ENCODE measurements around the gene OR2AP1.
"Not testable (repeated sequence)": the region's sequence is repeated elsewhere in the genome, so short reads cannot be mapped to it uniquely, and the experiment has no call there.

OR2AP1 gene

DNA sequence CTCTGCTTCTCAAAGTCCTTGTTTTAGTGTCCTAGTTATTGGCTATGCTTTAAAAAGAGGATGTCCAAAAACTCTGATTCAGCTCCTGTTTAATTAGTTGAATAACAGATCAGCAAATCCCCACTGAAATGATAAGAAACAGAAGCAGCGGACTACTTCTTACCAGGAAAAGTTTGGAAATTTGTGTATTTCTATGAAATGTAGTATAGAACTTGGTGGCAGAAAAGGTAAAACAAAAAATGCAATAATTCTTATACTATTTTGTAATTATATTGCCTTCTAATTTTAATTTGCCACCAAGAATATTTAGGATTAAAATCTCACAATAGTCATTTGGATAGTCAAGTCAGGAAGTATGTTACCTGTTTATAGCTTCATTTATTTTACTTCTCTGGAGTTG lies at the start of gene OR2AP1:
Gene OR2AP1 (plus strand): TSS at position 301 of the 400 bp plus-strand sequence. CDS start 1,947 bp downstream, outside the sequence.
- no peak for TF ChIP-seq CTCF (conservative IDR thresholded peaks at IDR 0.05; ENCODE audit: low read depth, low read length)
- no peak for DNase-seq (ENCODE audit: low read depth)
- no peak within 1 kb of the TSS for H3K4me3 ChIP-seq (ENCODE audit: low read length)

GRCh38 chr12:55548235-55548634 lies 24.0 kb upstream of the OR2AP1 start:
- DNase-seq (ENCODE audit: low read depth); H3K4me3 ChIP-seq (ENCODE audit: low read length): not testable (repeated sequence)

DNA sequence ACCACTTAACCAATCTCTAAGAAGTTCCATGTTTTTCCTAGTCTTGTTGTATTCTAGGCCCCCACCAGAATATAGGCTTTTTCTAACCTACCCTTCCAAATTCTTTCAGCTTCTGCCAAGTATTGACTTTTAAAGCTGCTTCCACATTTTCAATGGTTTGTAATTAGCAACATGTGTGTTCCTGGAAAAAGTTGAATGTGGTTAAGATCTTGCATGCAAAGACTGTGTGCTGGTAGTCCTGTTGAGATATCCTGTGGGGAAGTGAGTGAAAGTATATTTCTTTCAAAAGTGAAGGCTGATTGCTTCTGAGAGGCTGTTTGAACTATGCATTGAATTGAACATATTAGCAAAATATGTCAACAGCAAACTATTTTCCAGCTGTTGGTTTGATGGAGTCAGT lies 23.5 kb upstream of the OR2AP1 start:
- H3K4me3 ChIP-seq (ENCODE audit: low read length): no peak overlapping the region
- no peak for DNase-seq (ENCODE audit: low read depth)
- no peak for TF ChIP-seq CTCF (conservative IDR thresholded peaks at IDR 0.05; ENCODE audit: low read depth, low read length)

DNA sequence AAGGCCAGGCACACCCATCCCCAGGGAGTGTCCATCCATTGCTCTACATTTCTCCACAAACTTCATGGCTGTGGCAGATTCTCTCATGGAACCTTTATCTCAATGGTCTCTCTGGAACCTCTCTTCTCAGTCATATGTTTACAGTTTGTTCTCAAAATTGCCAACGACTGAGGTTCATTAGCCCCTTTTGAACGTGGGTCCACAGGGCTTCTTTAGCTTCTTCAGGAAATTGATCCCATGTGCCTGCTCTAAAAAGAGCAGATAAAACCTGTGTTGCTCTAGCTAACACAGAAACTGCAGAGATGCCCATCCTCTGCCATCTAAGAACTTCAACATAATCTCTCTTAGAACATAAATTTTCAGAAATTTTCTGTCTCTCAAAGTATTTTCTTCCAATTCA lies 23.0 kb upstream of the OR2AP1 start, which contains the start of gene OR6C4:
Gene OR6C4 (plus strand): TSS at position 301 of the 400 bp plus-strand sequence. CDS start 1,625 bp downstream, outside the sequence.
- TF ChIP-seq CTCF (conservative IDR thresholded peaks at IDR 0.05; ENCODE audit: low read depth, low read length): no peak
- H3K4me3 ChIP-seq (ENCODE audit: low read length): no peak within 1 kb of the TSS
- DNase-seq (ENCODE audit: low read depth): no peak

- no peak overlapping the region for H3K4me3 ChIP-seq (ENCODE audit: low read length)
- DNase-seq (ENCODE audit: low read depth): no peak
- no peak for TF ChIP-seq CTCF (conservative IDR thresholded peaks at IDR 0.05; ENCODE audit: low read depth, low read length)
These were observed 18.0 kb upstream of the OR2AP1 start for GRCh38 chr12:55554296-55554695.

- DNase-seq (ENCODE audit: low read depth): not testable (repeated sequence)
These were observed 2.2 kb upstream of the OR2AP1 start for GRCh38 chr12:55570060-55570459.

GRCh38 chr12:55570689-55571088 lies 1.6 kb upstream of the OR2AP1 start:
- not testable (repeated sequence) for DNase-seq (ENCODE audit: low read depth); H3K4me3 ChIP-seq (ENCODE audit: low read length)

More at GRCh38 chr12:55570060-55570459, 2.2 kb upstream of the OR2AP1 start:
- not testable (repeated sequence) for H3K4me3 ChIP-seq (ENCODE audit: low read length)

DNA sequence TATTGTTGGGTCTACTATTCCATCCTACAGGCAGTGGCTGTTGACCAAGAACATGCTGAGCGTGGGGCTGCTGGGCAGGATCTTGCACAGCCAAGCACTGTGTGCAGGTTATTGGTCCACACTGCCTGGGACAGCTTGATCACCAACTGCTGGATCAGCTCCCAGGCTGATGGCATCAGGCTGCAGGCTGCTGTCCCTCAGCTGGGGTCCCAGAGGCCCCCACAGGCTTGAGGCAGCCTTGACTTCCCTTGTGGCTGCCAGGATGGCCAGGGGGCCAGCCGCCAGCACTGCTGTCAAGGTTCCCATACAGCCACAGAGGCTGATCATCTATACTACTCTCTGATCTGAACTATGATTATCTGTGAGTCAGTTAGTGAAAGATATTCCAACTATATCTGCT lies 9.8 kb downstream of the OR2AP1 start:
- no peak for TF ChIP-seq CTCF (conservative IDR thresholded peaks at IDR 0.05; ENCODE audit: low read depth, low read length)
- DNase-seq (ENCODE audit: low read depth): no peak
- H3K4me3 ChIP-seq (ENCODE audit: low read length): no peak overlapping the region

DNA sequence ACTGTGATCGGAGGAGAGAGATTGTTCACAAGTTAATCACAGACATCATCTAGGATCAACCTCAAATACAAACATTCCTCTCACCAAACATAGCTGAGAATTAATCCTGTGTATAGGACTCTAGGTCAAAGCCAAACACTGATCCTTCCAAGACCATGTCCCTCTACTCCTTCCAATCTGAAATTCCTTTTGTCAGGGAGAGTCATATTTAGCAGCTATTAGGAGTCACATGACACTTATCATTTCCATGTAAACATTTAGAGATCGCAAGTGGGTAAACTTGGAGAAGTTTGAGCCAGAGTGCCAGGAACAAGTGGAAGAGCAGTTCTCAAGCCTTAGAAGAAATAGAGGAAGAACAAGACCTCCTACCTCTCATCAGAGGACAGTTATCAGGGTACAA lies 13.5 kb downstream of the OR2AP1 start:
- no peak for DNase-seq (ENCODE audit: low read depth)

DNA sequence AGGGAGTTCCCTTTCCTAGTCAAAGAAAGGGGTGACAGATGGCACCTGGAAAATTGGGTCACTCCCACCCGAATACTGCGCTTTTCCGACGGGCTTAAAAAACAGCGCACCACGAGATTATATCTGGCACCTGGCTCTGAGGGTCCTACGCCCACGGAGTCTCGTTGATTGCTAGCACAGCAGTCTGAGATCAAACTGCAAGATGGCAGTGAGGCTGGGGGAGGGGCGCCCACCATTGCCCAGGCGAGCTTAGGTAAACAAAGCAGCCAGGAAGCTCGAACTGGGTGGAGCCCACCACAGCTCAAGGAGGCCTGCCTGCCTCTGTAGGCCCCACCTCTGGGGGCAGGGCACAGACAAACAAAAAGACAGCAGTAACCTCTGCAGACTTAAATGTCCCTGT lies 17.9 kb downstream of the OR2AP1 start:
- not testable (repeated sequence) for H3K4me3 ChIP-seq (ENCODE audit: low read length); DNase-seq (ENCODE audit: low read depth)

More for the DNA sequence above, 13.5 kb downstream of the OR2AP1 start:
- no peak for TF ChIP-seq CTCF (conservative IDR thresholded peaks at IDR 0.05; ENCODE audit: low read depth, low read length)
- H3K4me3 ChIP-seq (ENCODE audit: low read length): no peak overlapping the region
